22Rv1 (cell line): Measurements from ENCODE around the gene SMAD4.
"Not testable (repeated sequence)": the region's sequence is repeated elsewhere in the genome, so short reads cannot be mapped to it uniquely, and the experiment has no call there.

Experiments
- CTCF ChIP-seq: fragments of 450-650 bp; IDR thresholded peaks from 2 replicates; pipeline ENCODE4 v1.5.1; 2017; ENCODE audit warnings: mild to moderate bottlenecking
- ZFX ChIP-seq: fragments of 450-650 bp; IDR thresholded peaks from 2 replicates; pipeline ENCODE4 v1.6.1; 2017; ENCODE audit warnings: antibody characterized with exemption, borderline replicate concordance

DNA sequence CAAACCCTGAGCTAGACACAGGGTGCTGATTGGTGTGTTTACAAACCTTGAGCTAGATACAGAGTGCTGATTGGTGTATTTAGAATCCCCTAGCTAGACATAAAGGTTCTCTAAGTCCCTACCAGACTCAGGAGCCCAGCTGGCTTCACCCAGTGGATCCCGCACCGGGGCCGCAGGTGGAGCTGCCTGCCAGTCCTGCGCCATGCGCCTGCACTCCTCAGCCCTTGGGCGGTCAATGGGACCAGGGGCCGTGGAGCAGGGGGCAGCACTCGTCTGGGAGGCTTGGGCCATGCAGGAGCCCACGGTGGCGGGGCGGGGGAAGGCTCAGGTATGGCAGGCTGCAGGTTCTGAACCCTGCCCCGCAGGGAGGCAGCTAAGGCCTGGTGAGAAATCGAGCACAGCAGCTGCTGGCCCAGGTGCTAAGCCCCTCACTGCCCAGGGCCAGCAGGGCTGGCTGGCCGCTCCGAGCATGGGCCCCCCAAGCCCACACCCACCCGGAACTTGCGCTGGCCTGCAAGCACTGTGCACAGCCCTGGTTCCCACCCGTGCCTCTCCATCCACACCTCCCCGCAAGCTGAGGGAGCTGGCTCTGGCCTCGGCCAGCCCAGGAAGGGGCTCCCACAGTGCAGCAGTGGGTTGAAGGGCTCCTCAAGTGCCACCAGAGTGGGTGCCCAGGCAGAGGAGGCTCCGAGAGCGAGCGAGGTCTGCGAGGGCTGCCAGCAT is 81.8 kb downstream of the SMAD4 start:
- not testable (repeated sequence) for TF ChIP-seq CTCF, ZFX
